ENCODE data around the gene RPL29.

The RPL29 gene

GRCh38 chr3:51962854-51963530 is 32.7 kb downstream of the RPL29 start:
- DNase-seq (ENCODE audit: low read depth), result no peak

GRCh38 chr3:51961602-51962569 is 33.8 kb downstream of the RPL29 start:
- no peak for DNase-seq (ENCODE audit: low read depth)

GRCh38 chr3:51961011-51961410 is 34.7 kb downstream of the RPL29 start:
- no peak for DNase-seq (ENCODE audit: low read depth)

- DNase-seq (ENCODE audit: low read depth), result no peak
Observed at GRCh38 chr3:51960386-51960785, 35.3 kb downstream of the RPL29 start.

- DNase-seq (ENCODE audit: low read depth), result no peak
Observed at GRCh38 chr3:51959651-51960050, 36.0 kb downstream of the RPL29 start.

- DNase-seq (ENCODE audit: low read depth), result no peak
Observed at GRCh38 chr3:51958603-51959521, 36.8 kb downstream of the RPL29 start.

- DNase-seq (ENCODE audit: low read depth), result no peak
Observed at GRCh38 chr3:51957520-51958205, 38.0 kb downstream of the RPL29 start.

- no peak for DNase-seq (ENCODE audit: low read depth)
Observed at GRCh38 chr3:51955893-51956770, 39.6 kb downstream of the RPL29 start.

GRCh38 chr3:51955175-51955892 is 40.4 kb downstream of the RPL29 start, which contains the start of gene GPR62:
Gene GPR62 (plus strand): TSS chr3:51955381. CDS start chr3:51955653, 272 bp downstream.
- DNase-seq (ENCODE audit: low read depth), result no peak

GRCh38 chr3:51954713-51955112 is 41.0 kb downstream of the RPL29 start:
- DNase-seq (ENCODE audit: low read depth), result no peak

- DNase-seq (ENCODE audit: low read depth), result no peak
Observed at GRCh38 chr3:51954105-51954504, 41.6 kb downstream of the RPL29 start.

GRCh38 chr3:51953445-51953844 is 42.2 kb downstream of the RPL29 start:
- no peak for DNase-seq (ENCODE audit: low read depth)

GRCh38 chr3:51950899-51951298 is 44.8 kb downstream of the RPL29 start:
- no peak for DNase-seq (ENCODE audit: low read depth)

- no peak for DNase-seq (ENCODE audit: low read depth)
Observed at GRCh38 chr3:51949121-51949520, 46.6 kb downstream of the RPL29 start.

GRCh38 chr3:51948016-51948580 is 47.6 kb downstream of the RPL29 start:
- DNase-seq (ENCODE audit: low read depth), result no peak

GRCh38 chr3:51947215-51947900 is 48.3 kb downstream of the RPL29 start:
- no peak for DNase-seq (ENCODE audit: low read depth)

- DNase-seq (ENCODE audit: low read depth), result no peak
Observed at GRCh38 chr3:51946796-51947195, 48.9 kb downstream of the RPL29 start.

GRCh38 chr3:51945926-51946705 is 49.6 kb downstream of the RPL29 start:
- DNase-seq (ENCODE audit: low read depth), result no peak

Data from activated T-helper 1 cell treated with Interleukin-2 at 50 U/mL for 16 hours (primary cell).